ENCODE results near the gene SAMM50.

DNA sequence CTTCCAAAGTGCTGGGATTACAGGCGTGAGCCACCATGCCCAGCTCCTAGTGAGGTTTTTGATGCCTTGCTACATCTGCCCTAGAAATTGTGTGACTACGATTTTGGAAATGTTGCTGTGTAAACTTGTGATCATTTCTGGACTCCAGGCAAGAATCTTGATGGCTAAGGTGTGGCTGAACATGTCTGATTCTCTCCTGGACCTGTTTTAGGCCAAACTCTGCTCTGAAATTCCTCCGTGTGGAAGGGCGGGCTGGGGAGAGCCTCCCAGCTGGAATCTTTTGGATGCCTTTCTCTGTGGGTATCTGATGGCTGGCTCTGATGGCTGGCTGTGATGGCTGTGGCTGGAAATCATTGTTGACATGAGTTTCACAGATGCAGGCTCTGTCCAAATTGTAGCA lies 23.5 kb upstream of the SAMM50 start:
- TF ChIP-seq, protein P1, sequence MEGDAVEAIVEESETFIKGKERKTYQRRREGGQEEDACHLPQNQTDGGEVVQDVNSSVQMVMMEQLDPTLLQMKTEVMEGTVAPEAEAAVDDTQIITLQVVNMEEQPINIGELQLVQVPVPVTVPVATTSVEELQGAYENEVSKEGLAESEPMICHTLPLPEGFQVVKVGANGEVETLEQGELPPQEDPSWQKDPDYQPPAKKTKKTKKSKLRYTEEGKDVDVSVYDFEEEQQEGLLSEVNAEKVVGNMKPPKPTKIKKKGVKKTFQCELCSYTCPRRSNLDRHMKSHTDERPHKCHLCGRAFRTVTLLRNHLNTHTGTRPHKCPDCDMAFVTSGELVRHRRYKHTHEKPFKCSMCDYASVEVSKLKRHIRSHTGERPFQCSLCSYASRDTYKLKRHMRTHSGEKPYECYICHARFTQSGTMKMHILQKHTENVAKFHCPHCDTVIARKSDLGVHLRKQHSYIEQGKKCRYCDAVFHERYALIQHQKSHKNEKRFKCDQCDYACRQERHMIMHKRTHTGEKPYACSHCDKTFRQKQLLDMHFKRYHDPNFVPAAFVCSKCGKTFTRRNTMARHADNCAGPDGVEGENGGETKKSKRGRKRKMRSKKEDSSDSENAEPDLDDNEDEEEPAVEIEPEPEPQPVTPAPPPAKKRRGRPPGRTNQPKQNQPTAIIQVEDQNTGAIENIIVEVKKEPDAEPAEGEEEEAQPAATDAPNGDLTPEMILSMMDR (IDR thresholded peaks at IDR 0.05): no peak
- TF ChIP-seq POLR2A (IDR thresholded peaks at IDR 0.05): no peak
